ENCODE measurements around the gene SARS1.

The SARS1 gene

GRCh38 chr1:109259674-109260557 is 46.2 kb downstream of the SARS1 start:
- TF ChIP-seq, protein P1, sequence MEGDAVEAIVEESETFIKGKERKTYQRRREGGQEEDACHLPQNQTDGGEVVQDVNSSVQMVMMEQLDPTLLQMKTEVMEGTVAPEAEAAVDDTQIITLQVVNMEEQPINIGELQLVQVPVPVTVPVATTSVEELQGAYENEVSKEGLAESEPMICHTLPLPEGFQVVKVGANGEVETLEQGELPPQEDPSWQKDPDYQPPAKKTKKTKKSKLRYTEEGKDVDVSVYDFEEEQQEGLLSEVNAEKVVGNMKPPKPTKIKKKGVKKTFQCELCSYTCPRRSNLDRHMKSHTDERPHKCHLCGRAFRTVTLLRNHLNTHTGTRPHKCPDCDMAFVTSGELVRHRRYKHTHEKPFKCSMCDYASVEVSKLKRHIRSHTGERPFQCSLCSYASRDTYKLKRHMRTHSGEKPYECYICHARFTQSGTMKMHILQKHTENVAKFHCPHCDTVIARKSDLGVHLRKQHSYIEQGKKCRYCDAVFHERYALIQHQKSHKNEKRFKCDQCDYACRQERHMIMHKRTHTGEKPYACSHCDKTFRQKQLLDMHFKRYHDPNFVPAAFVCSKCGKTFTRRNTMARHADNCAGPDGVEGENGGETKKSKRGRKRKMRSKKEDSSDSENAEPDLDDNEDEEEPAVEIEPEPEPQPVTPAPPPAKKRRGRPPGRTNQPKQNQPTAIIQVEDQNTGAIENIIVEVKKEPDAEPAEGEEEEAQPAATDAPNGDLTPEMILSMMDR (IDR thresholded peaks at IDR 0.05; ENCODE audit: borderline replicate concordance, extremely low read depth, low read length, poor library complexity, severe bottlenecking), result no peak
- TF ChIP-seq EZH2 (IDR thresholded peaks at IDR 0.05; ENCODE audit: borderline replicate concordance, low read depth, low read length, severe bottlenecking), result no peak
- no peak overlapping the region for H3K4me2 ChIP-seq (ENCODE audit: insufficient read depth, low read length)
- H3K4me3 ChIP-seq (ENCODE audit: low read depth in 1 of 2, low read length in 2 of 2), result no peak overlapping the region
- no peaks in the 10 kb centered on the region for H3K27me3 ChIP-seq (ENCODE audit: insufficient read depth, low read length, poor library complexity)
- H3K4me1 ChIP-seq (ENCODE audit: insufficient read depth, low read length), result no peaks in the 10 kb centered on the region
- no peaks in the 10 kb centered on the region for H3K9me3 ChIP-seq (ENCODE audit: insufficient read depth, low read length, severe bottlenecking)
- H4K20me1 ChIP-seq (ENCODE audit: insufficient read depth, low read length), result no peaks in the 10 kb centered on the region; the same call in 1 of the 2 replicates
- DNase-seq (no peak), ATAC-seq (ENCODE audit: insufficient read depth, low read depth) (no peak)
- no peaks in the 10 kb centered on the region for H3K36me3 ChIP-seq (ENCODE audit: insufficient read depth, low read length)
- no peak overlapping the region for H3K9ac ChIP-seq (ENCODE audit: low read depth, low read length)
- H3K27ac ChIP-seq (ENCODE audit: low read length), result no peak overlapping the region
- no peaks in the 10 kb centered on the region for H3K79me2 ChIP-seq (ENCODE audit: insufficient read depth, low read length)
- no peak overlapping the region for H2AFZ ChIP-seq (ENCODE audit: low read depth, low read length)

GRCh38 chr1:109261006-109261405 is 47.3 kb downstream of the SARS1 start:
- H3K4me1 ChIP-seq (ENCODE audit: insufficient read depth, low read length), result no peaks in the 10 kb centered on the region
- H3K79me2 ChIP-seq (ENCODE audit: insufficient read depth, low read length), result no peaks in the 10 kb centered on the region
- H3K4me3 ChIP-seq (ENCODE audit: low read depth in 1 of 2, low read length in 2 of 2), result no peak overlapping the region
- no peaks in the 10 kb centered on the region for H3K36me3 ChIP-seq (ENCODE audit: insufficient read depth, low read length)
- DNase-seq (no peak), ATAC-seq (ENCODE audit: insufficient read depth, low read depth) (no peak)
- H3K27ac ChIP-seq (ENCODE audit: low read length), result no peak overlapping the region
- no peaks in the 10 kb centered on the region; the same call in 1 of the 2 replicates for H4K20me1 ChIP-seq (ENCODE audit: insufficient read depth, low read length)
- H3K27me3 ChIP-seq (ENCODE audit: insufficient read depth, low read length, poor library complexity), result no peaks in the 10 kb centered on the region
- no peak overlapping the region for H3K9ac ChIP-seq (ENCODE audit: low read depth, low read length)
- H3K9me3 ChIP-seq (ENCODE audit: insufficient read depth, low read length, severe bottlenecking), result no peaks in the 10 kb centered on the region
- H2AFZ ChIP-seq (ENCODE audit: low read depth, low read length), result no peak overlapping the region
- TF ChIP-seq, protein P1 (IDR thresholded peaks at IDR 0.05; ENCODE audit: borderline replicate concordance, extremely low read depth, low read length, poor library complexity, severe bottlenecking), result no peak
- no peak for TF ChIP-seq EZH2 (IDR thresholded peaks at IDR 0.05; ENCODE audit: borderline replicate concordance, low read depth, low read length, severe bottlenecking)
- no peak overlapping the region for H3K4me2 ChIP-seq (ENCODE audit: insufficient read depth, low read length)

DNA sequence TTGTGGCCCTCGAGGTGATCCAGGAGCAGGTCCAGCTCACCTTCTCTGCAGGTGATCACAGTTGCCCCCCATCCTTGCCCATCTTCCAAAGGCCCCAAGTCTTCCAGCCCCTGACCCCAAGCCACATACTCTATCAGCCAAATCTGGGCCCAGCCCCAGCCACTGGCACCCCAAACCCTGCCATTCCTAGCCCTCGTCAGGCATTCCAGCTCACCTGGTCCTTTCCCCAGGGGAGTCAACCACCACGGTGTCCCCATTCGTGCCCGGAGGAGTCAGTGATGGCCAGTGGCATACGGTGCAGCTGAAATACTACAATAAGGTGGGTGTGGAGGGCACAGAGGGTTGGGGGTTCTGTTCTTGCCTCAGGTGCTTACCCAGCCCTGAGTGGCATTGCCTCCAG is 47.9 kb downstream of the SARS1 start:
- Histone ChIP-seq H3K9ac (ENCODE audit: low read depth, low read length) (no peak overlapping the region), H2AFZ (ENCODE audit: low read depth, low read length) (no peak overlapping the region), H3K4me2 (ENCODE audit: insufficient read depth, low read length) (no peak overlapping the region), H3K27me3 (ENCODE audit: insufficient read depth, low read length, poor library complexity) (no peaks in the 10 kb centered on the region), H3K9me3 (ENCODE audit: insufficient read depth, low read length, severe bottlenecking) (no peaks in the 10 kb centered on the region), H4K20me1 (ENCODE audit: insufficient read depth, low read length) (no peaks in the 10 kb centered on the region; the same call in 1 of the 2 replicates), H3K79me2 (ENCODE audit: insufficient read depth, low read length) (no peaks in the 10 kb centered on the region), H3K27ac (ENCODE audit: low read length) (no peak overlapping the region), H3K36me3 (ENCODE audit: insufficient read depth, low read length) (no peaks in the 10 kb centered on the region), H3K4me1 (ENCODE audit: insufficient read depth, low read length) (no peaks in the 10 kb centered on the region), H3K4me3 (ENCODE audit: low read depth in 1 of 2, low read length in 2 of 2) (no peak overlapping the region)
- DNase-seq (no peak), ATAC-seq (ENCODE audit: insufficient read depth, low read depth) (no peak)
- TF ChIP-seq EZH2 (IDR thresholded peaks at IDR 0.05; ENCODE audit: borderline replicate concordance, low read depth, low read length, severe bottlenecking), result no peak
- TF ChIP-seq, protein P1 (IDR thresholded peaks at IDR 0.05; ENCODE audit: borderline replicate concordance, extremely low read depth, low read length, poor library complexity, severe bottlenecking), result no peak

Measured in DND-41 (cell line).